SHP77 treated with DMSO at 0.1 percent for 48 hours (cell line): Measurements from ENCODE around the gene CAPS.

Experiments used
- DNase-seq: peaks from one replicate; lab custom pipeline; 2025; lab: John Stamatoyannopoulos, UW

The CAPS gene

GRCh38 chr19:5891938-5892771 lies 21.9 kb upstream of the CAPS start:
- DNase-seq = no peak

GRCh38 chr19:5892772-5893275 lies 21.2 kb upstream of the CAPS start:
- no peak for DNase-seq

GRCh38 chr19:5893296-5893903 lies 20.7 kb upstream of the CAPS start:
- no peak for DNase-seq

GRCh38 chr19:5893907-5894703 lies 19.9 kb upstream of the CAPS start:
- DNase-seq = no peak

- no peak for DNase-seq
These were observed 19.2 kb upstream of the CAPS start for GRCh38 chr19:5894704-5895349.

- no peak for DNase-seq
These were observed 18.6 kb upstream of the CAPS start for GRCh38 chr19:5895409-5895808.

- no peak for DNase-seq
These were observed 18.2 kb upstream of the CAPS start for GRCh38 chr19:5895890-5896289.

GRCh38 chr19:5896365-5897076 lies 17.5 kb upstream of the CAPS start:
- DNase-seq = no peak

GRCh38 chr19:5897189-5897969 lies 16.7 kb upstream of the CAPS start:
- DNase-seq = no peak

GRCh38 chr19:5899728-5900526 lies 14.1 kb upstream of the CAPS start:
- DNase-seq = no peak

GRCh38 chr19:5900976-5901375 lies 13.1 kb upstream of the CAPS start:
- no peak for DNase-seq

- no peak for DNase-seq
These were observed 10.9 kb upstream of the CAPS start for GRCh38 chr19:5903056-5903623.

- peak; percentile 84 for DNase-seq
These were observed 10.3 kb upstream of the CAPS start, which contains the start of gene NDUFA11 for GRCh38 chr19:5903624-5904351. Gene NDUFA11 (minus strand): TSS chr19:5903790. CDS start chr19:5903708, 82 bp downstream.

GRCh38 chr19:5904352-5905113 lies 9.5 kb upstream of the CAPS start, which contains the start of gene VMAC:
Gene VMAC (plus strand): TSS chr19:5904872. CDS start chr19:5904891, 19 bp downstream.
- DNase-seq = peak; percentile 99

GRCh38 chr19:5905114-5905778 lies 8.8 kb upstream of the CAPS start:
- no peak for DNase-seq

GRCh38 chr19:5907241-5907640 lies 6.8 kb upstream of the CAPS start:
- no peak for DNase-seq

- DNase-seq = no peak
These were observed 5.1 kb upstream of the CAPS start for GRCh38 chr19:5908773-5909442.
